GM12878 (cell line): ENCODE measurements around the gene TUBGCP2. TPM values are rescaled to one million over a fixed set of nuclear protein-coding genes. Genes with fewer than 3 reads are reported as not detected.

Experiments used
- CHD1 ChIP-seq: IDR thresholded peaks from 2 replicates; pipeline ENCODE4 v1.6.1; 2012; ENCODE audit warnings: low read depth, low read length, improper control_type of control experiment
- CREM ChIP-seq: IDR thresholded peaks from 2 replicates; pipeline ENCODE4 v1.6.1; 2014; ENCODE audit warnings: antibody characterized with exemption, low read depth
- FOS ChIP-seq: IDR thresholded peaks from 3 replicates; pipeline ENCODE4 v1.6.1; 2011; ENCODE audit warnings: borderline replicate concordance; ENCODE audit not compliant: insufficient read length; ENCODE audit errors: extremely low read depth
- IKZF1 ChIP-seq: fragments of 450-650 bp; conservative IDR thresholded peaks from 2 replicates; pipeline ENCODE4 v1.6.1; 2017; ENCODE audit warnings: antibody characterized with exemption, mild to moderate bottlenecking
- MTA2 ChIP-seq: fragments of 450-650 bp; IDR thresholded peaks from 2 replicates; pipeline ENCODE4 v1.6.1; 2016; ENCODE audit warnings: low read depth, mild to moderate bottlenecking, moderate library complexity
- NR2F1 ChIP-seq: fragments of 450-650 bp; conservative IDR thresholded peaks from 2 replicates; pipeline ENCODE4 v1.6.1; 2017; ENCODE audit warnings: mild to moderate bottlenecking
- SIN3A ChIP-seq: IDR thresholded peaks from 2 replicates; pipeline ENCODE4 v1.6.1; 2012; ENCODE audit warnings: low read depth, low read length, improper control_type of control experiment
- SMAD5 ChIP-seq: IDR thresholded peaks from 2 replicates; pipeline ENCODE4 v1.6.1; 2016; ENCODE audit warnings: antibody characterized with exemption, low read depth
- STAT1 ChIP-seq: fragments of 450-650 bp; conservative IDR thresholded peaks from 2 replicates; pipeline ENCODE4 v1.6.1; 2014; ENCODE audit warnings: antibody characterized with exemption, mild to moderate bottlenecking
- SUPT20H ChIP-seq: IDR thresholded peaks from 2 replicates; pipeline ENCODE4 v1.6.1; 2011; ENCODE audit warnings: low read depth, mild to moderate bottlenecking, low read length, moderate library complexity, borderline replicate concordance; ENCODE audit not compliant: control insufficient read depth
- TARDBP ChIP-seq: IDR thresholded peaks from 2 replicates; pipeline ENCODE4 v1.6.1; 2016; ENCODE audit warnings: borderline replicate concordance
- YY1 ChIP-seq: IDR thresholded peaks from 2 replicates; pipeline ENCODE4 v1.6.1; 2011; ENCODE audit warnings: low read depth, mild to moderate bottlenecking, low read length
- ZBTB33 ChIP-seq: fragments of 450-650 bp; IDR thresholded peaks from 2 replicates; pipeline ENCODE4 v1.6.1; 2017; ENCODE audit warnings: mild to moderate bottlenecking
- ZNF207 ChIP-seq: fragments of 450-650 bp; IDR thresholded peaks from 2 replicates; pipeline ENCODE4 v1.6.1; 2014; ENCODE audit warnings: antibody characterized with exemption, mild to moderate bottlenecking, borderline replicate concordance
- ZNF687 ChIP-seq: fragments of 450-650 bp; IDR thresholded peaks from 2 replicates; pipeline ENCODE4 v1.6.1; 2017; ENCODE audit warnings: mild to moderate bottlenecking, moderate library complexity
- polyA plus RNA-seq, 11 experiments: library from polyadenylated mRNA; depleted of rRNA in 4 of 11; unstranded in 6 of 11; stranded (reverse) in 5 of 11; fragments of >200 nt; fragmentation: Nextera tagmentation in 4 of 11; fragmentation: Illumina TruSeq in 1 of 11; extraction: Ambion mirVana in 4 of 11; extraction: Trizol in 1 of 11; gene quantifications; 1 replicate in 1 of 11; 2 replicates in 10 of 11; pipeline versions ENCODE4 v1.2.1 to v1.2.3, GENCODE V29; 2011 to 2016; ENCODE audit warnings: inconsistent platforms in 2 of 11, missing spikeins in 2 of 11, low read depth in 1 of 11
- total RNA-seq, 4 experiments: library from RNA; depleted of rRNA in 3 of 4; stranded (reverse); fragments of >200 nt in 3 of 4; fragmentation: Illumina TruSeq in 1 of 4; extraction: Trizol in 1 of 4; gene quantifications; 2 replicates each; pipeline versions ENCODE4 v1.2.1 to v1.2.3, GENCODE V29; 2013 to 2021
- TF ChIP-seq, protein P1 (sequence below): fragments of 150-350 bp; IDR thresholded peaks from 2 replicates; pipeline ENCODE4 v1.6.1; 2014; ENCODE audit warnings: mild to moderate bottlenecking, low read depth, low read length

Gene TUBGCP2
- total and polyA plus RNA-seq, 10 of the 15 experiments (the other 5 are each of a cell fraction or from before 2014, with no cell fraction given), result 4.8 to 47.1 (median 34.7) TPM

- peak; percentile 54; the same call in 1 of the 2 replicates for TF ChIP-seq ZNF687
- no peak for TF ChIP-seq CHD1
- no peak for TF ChIP-seq ZBTB33
- TF ChIP-seq IKZF1, result peak; percentile 60; the same call in 1 of the 2 replicates
- no peak for TF ChIP-seq SUPT20H
- TF ChIP-seq YY1, result no peak
- TF ChIP-seq SMAD5, result no peak
- TF ChIP-seq STAT1, result 0 out of 2 replicates have a peak, but pooled peaks have one; percentile 36
- no peak for TF ChIP-seq MTA2
- TF ChIP-seq FOS, result no peak
- no peak for TF ChIP-seq TARDBP
- TF ChIP-seq, protein P1, sequence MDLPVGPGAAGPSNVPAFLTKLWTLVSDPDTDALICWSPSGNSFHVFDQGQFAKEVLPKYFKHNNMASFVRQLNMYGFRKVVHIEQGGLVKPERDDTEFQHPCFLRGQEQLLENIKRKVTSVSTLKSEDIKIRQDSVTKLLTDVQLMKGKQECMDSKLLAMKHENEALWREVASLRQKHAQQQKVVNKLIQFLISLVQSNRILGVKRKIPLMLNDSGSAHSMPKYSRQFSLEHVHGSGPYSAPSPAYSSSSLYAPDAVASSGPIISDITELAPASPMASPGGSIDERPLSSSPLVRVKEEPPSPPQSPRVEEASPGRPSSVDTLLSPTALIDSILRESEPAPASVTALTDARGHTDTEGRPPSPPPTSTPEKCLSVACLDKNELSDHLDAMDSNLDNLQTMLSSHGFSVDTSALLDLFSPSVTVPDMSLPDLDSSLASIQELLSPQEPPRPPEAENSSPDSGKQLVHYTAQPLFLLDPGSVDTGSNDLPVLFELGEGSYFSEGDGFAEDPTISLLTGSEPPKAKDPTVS, result no peak
- no peak for TF ChIP-seq CREM
- peak; percentile 64; the same call in 1 of the 2 replicates for TF ChIP-seq ZNF207
- peak; percentile 86 for TF ChIP-seq NR2F1
- no peak for TF ChIP-seq SIN3A
Measured at GRCh38 chr10:133276435-133277201, 32.1 kb downstream of the TUBGCP2 start, which contains the start of gene ADAM8 (continued).
